ENCODE data around the gene CAMK2D. TPM values are rescaled to one million over a fixed set of nuclear protein-coding genes. Genes with fewer than 3 reads are reported as not detected.

The CAMK2D gene
- total RNA-seq, 2 experiments from 2014 or later: 62.8 to 66.1 TPM

DNA sequence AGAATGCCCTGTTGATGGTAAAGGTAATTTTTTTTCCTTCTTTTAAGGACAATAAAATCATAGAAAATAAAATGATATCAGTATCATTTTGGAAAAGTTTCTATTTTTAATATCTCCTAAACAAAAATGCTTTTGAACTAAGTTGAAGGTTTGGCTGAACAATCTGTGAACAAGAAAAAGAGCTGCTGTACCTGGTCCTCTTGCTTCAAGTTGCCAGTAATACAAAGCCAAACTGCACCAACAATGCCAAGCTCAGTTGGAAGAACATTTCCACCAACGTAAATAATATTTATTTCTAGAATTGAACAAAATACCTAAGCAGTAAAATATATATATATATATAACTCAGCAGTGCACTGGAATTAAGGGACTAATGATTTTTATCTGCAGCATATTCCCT lies 132.8 kb downstream of the CAMK2D start:
- ChIA-PET CTCF (interaction anchor here (1.8 kb wide), 1 partner anchor 81 kb away, joined by 4 read pairs; no protein-coding TSS in a partner anchor), POLR2A (interaction anchor here (0.8 kb wide), 1 partner anchor 132 kb away, joined by 3 read pairs; no protein-coding TSS in a partner anchor)
- H3K27me3 Mint-ChIP-seq: no peaks in the 10 kb centered on the region
- peaks cover 33% of the 10 kb centered on the region for H3K36me3 Mint-ChIP-seq (ENCODE audit: low read depth)
- TF ChIP-seq, protein P1, sequence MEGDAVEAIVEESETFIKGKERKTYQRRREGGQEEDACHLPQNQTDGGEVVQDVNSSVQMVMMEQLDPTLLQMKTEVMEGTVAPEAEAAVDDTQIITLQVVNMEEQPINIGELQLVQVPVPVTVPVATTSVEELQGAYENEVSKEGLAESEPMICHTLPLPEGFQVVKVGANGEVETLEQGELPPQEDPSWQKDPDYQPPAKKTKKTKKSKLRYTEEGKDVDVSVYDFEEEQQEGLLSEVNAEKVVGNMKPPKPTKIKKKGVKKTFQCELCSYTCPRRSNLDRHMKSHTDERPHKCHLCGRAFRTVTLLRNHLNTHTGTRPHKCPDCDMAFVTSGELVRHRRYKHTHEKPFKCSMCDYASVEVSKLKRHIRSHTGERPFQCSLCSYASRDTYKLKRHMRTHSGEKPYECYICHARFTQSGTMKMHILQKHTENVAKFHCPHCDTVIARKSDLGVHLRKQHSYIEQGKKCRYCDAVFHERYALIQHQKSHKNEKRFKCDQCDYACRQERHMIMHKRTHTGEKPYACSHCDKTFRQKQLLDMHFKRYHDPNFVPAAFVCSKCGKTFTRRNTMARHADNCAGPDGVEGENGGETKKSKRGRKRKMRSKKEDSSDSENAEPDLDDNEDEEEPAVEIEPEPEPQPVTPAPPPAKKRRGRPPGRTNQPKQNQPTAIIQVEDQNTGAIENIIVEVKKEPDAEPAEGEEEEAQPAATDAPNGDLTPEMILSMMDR (IDR thresholded peaks at IDR 0.05): no peak
- H3K4me1 Mint-ChIP-seq (ENCODE audit: low read depth): peaks cover 43% of the 10 kb centered on the region
- no peak for DNase-seq
- no peak overlapping the region for H3K27ac Mint-ChIP-seq
- H3K4me3 Mint-ChIP-seq: no peak overlapping the region
- intact Hi-C loops (cut with micrococcal nuclease): no loop called here
- ATAC-seq: no peak
- H3K9me3 Mint-ChIP-seq: no peaks in the 10 kb centered on the region

DNA sequence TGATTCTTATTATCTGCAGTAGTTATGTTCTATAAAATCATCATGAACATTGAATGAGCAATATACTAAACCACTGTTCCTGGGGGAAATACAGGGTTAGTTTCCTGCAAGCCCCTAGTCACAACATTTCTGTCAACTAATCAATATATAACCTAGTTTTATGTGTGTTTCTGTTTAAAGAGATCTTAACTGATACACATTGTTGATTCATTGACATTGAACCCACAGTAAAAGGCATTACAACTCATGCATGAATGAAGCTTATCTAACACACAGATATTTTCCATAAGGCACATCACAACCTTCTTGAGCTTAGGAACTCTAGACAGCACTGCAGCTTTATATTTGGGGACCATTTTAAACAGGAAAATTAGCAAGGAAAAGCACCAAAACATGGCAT lies 134.2 kb downstream of the CAMK2D start:
- Mint-ChIP-seq H3K4me3 (no peak overlapping the region), H3K4me1 (ENCODE audit: low read depth) (peaks cover 39% of the 10 kb centered on the region), H3K27ac (no peak overlapping the region), H3K27me3 (no peaks in the 10 kb centered on the region), H3K36me3 (ENCODE audit: low read depth) (peaks cover 34% of the 10 kb centered on the region), H3K9me3 (no peaks in the 10 kb centered on the region)
- TF ChIP-seq, protein P1 (IDR thresholded peaks at IDR 0.05): no peak
- DNase-seq: no peak
- intact Hi-C loops (cut with micrococcal nuclease): no loop called here
- ChIA-PET CTCF (interaction anchor here (1.8 kb wide), 1 partner anchor 80 kb away, joined by 4 read pairs; no protein-coding TSS in a partner anchor), POLR2A (interaction anchor here (1.2 kb wide), 1 partner anchor 80 kb away, joined by 4 read pairs; no protein-coding TSS in a partner anchor)
- ATAC-seq: no peak

DNA sequence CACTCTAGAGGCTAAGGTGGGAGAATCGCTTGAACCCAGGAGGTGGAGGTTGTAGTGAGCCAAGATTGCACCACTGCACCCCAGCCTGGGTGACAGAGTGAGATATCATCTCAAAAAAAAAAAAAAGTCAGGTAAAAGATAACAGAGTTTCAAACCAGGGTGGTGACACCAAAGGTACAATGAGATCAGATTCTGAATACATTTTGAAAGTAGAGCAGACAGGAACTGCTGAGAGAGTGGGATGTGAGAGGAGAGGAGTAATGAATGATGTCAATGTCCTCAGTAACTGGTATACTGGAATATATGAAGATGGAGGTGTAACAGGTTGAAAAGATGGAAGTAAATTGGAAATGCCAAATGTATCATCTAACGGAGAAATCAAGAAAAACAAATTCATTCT lies 135.6 kb downstream of the CAMK2D start:
- CTCF ChIA-PET: interaction anchor here (1.5 kb wide), 1 partner anchor 53 kb away, joined by 4 read pairs; no protein-coding TSS in a partner anchor

DNA sequence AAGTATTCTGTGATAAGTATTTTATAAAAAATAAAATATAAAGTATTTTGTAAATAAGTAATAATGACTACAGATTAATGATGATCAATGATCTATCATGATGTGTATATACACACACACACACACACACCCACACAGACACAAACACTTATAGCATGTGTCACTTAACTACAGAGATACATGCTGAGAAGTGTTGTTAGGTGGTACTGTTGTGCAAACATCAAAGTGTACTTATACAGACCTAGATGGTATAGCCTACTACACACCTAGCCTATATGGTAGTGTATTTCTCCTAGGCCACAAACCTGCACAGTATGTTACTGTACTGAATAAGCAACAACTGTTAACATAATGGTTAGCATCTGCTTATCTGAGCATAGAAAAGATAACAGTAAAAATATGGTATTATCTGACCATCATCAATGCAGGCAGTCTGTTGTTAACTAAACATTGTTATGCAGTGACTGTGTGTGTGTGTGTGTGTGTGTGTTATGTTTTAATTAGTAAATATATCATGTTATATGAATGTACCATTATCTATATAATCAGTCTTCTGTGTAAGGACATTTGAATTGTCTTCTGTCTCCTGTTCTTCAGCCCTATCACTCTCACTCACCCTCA lies 138.2 kb downstream of the CAMK2D start:
- DNase-seq: no peak
- TF ChIP-seq, protein P1 (IDR thresholded peaks at IDR 0.05): no peak
- no peaks in the 10 kb centered on the region for H3K9me3 Mint-ChIP-seq
- intact Hi-C loops (cut with micrococcal nuclease): no loop called here
- H3K4me3 Mint-ChIP-seq: no peak overlapping the region
- ChIA-PET CTCF (no interaction called here), POLR2A (no interaction called here)
- H3K27me3 Mint-ChIP-seq: no peaks in the 10 kb centered on the region
- ATAC-seq: no peak
- H3K4me1 Mint-ChIP-seq (ENCODE audit: low read depth): peaks cover 30% of the 10 kb centered on the region
- H3K36me3 Mint-ChIP-seq (ENCODE audit: low read depth): peaks cover 37% of the 10 kb centered on the region
- no peak overlapping the region for H3K27ac Mint-ChIP-seq

More for the DNA sequence above, 135.6 kb downstream of the CAMK2D start:
- H3K9me3 Mint-ChIP-seq: no peaks in the 10 kb centered on the region
- DNase-seq: no peak
- POLR2A ChIA-PET: no interaction called here
- intact Hi-C loops (cut with micrococcal nuclease): no loop called here
- H3K27me3 Mint-ChIP-seq: no peaks in the 10 kb centered on the region
- TF ChIP-seq, protein P1 (IDR thresholded peaks at IDR 0.05): no peak
- peaks cover 38% of the 10 kb centered on the region for H3K36me3 Mint-ChIP-seq (ENCODE audit: low read depth)
- H3K27ac Mint-ChIP-seq: peak overlapping the region; percentile 2
- peak; percentile 82 for ATAC-seq
- peaks cover 42% of the 10 kb centered on the region for H3K4me1 Mint-ChIP-seq (ENCODE audit: low read depth)
- H3K4me3 Mint-ChIP-seq: no peak overlapping the region

GRCh38 chr4:113621633-113622032 lies 139.9 kb downstream of the CAMK2D start:
- no peaks in the 10 kb centered on the region for H3K27me3 Mint-ChIP-seq
- peaks cover 26% of the 10 kb centered on the region for H3K4me1 Mint-ChIP-seq (ENCODE audit: low read depth)
- no peak for DNase-seq
- peaks cover 40% of the 10 kb centered on the region for H3K36me3 Mint-ChIP-seq (ENCODE audit: low read depth)
- no peak overlapping the region for H3K4me3 Mint-ChIP-seq
- H3K27ac Mint-ChIP-seq: no peak overlapping the region
- ATAC-seq: no peak
- no peaks in the 10 kb centered on the region for H3K9me3 Mint-ChIP-seq
- ChIA-PET POLR2A (no interaction called here), CTCF (interaction anchor here (0.6 kb wide), 1 partner anchor 27 kb away, joined by 3 read pairs; no protein-coding TSS in a partner anchor)
- intact Hi-C loops (cut with micrococcal nuclease): no loop called here
- TF ChIP-seq, protein P1 (IDR thresholded peaks at IDR 0.05): no peak
